HL-60 (cell line): Measurements from ENCODE around the gene ITPR3.

Experiments
- DNase-seq, 2 experiments: peaks; one replicate each; pipeline ENCODE4 v3.0.0-alpha.2; 2010 to 2020; ENCODE audit warnings: low read depth in 1 of 2, low spot score in 1 of 2
- H3K27ac ChIP-seq: fragments of 250-450 bp; sonication (Bioruptor Pico); replicated peaks from 2 replicates; pipeline ENCODE4 v1.5.1; 2020; ENCODE audit warnings: mild to moderate bottlenecking, moderate library complexity
- H3K27me3 ChIP-seq: fragments of 250-450 bp; sonication (Bioruptor Pico); 2 replicates; pipeline ENCODE4 v1.5.1; 2021; ENCODE audit warnings: mild to moderate bottlenecking, moderate library complexity; ENCODE audit not compliant: insufficient read depth, poor library complexity, severe bottlenecking
- H3K4me3 ChIP-seq: replicated peaks from 2 replicates; pipeline ENCODE4 v1.5.1; 2011; ENCODE audit warnings: mild to moderate bottlenecking, control low read depth, low read length; ENCODE audit not compliant: insufficient read depth
- CTCF ChIP-seq: IDR thresholded peaks from one replicate; pipeline ENCODE4 v1.5.1; 2011; ENCODE audit warnings: low read length, control low read depth, inconsistent platforms; ENCODE audit not compliant: insufficient read depth
- GABPA ChIP-seq: IDR thresholded peaks from 2 replicates; pipeline ENCODE4 v1.6.1; 2012; ENCODE audit warnings: low read depth
- POLR2AphosphoS5 ChIP-seq: IDR thresholded peaks from 2 replicates; pipeline ENCODE4 v1.6.1; 2012; ENCODE audit warnings: low read depth
- SPI1 ChIP-seq: IDR thresholded peaks from 2 replicates; pipeline ENCODE4 v1.6.1; 2012; ENCODE audit warnings: low read depth, mild to moderate bottlenecking, borderline replicate concordance
- TF ChIP-seq, protein P1 (sequence below): IDR thresholded peaks from 2 replicates; pipeline ENCODE4 v1.6.1; 2012; ENCODE audit warnings: low read depth; ENCODE audit not compliant: insufficient replicate concordance

ITPR3 gene

GRCh38 chr6:33590531-33591198 lies 30.5 kb upstream of the ITPR3 start:
- Histone ChIP-seq H3K27ac (no peak overlapping the region), H3K27me3 (peaks cover 7% of the 10 kb centered on the region), H3K4me3 (no peak overlapping the region)
- no peak for TF ChIP-seq CTCF
- DNase-seq: no peak

DNA sequence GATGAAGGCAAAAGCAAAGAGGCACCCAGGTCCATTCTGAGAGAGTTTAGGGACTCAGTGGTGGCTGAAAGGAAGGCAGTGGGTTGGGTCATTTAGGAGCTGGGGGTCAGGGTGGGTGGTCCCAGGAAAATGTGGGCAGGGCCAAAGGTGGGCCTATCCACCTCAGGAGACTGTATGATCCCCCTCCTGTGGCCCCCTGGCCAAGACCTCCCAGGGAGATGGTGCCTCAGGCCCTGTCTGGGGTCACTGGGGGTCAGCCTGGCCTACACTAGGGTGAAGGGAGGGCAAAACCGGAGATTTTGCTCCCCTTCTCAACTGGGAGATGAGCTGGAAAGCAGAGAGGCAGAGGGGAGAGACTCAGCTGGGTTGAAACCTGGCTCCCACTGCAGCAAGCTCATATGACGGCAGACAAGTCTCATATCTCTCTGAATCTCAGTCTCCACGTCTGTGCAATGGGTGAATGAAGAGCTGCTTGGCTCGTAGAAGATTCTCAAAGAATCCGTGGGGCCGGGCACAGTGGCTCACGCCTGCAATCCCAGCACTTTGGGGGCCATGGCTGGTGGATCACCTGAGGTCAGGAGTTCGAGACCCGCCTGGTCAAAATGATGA lies 29.6 kb upstream of the ITPR3 start:
- DNase-seq: no peak
- peaks cover 7% of the 10 kb centered on the region for H3K27me3 ChIP-seq
- no peak overlapping the region for H3K4me3 ChIP-seq
- TF ChIP-seq, protein P1, sequence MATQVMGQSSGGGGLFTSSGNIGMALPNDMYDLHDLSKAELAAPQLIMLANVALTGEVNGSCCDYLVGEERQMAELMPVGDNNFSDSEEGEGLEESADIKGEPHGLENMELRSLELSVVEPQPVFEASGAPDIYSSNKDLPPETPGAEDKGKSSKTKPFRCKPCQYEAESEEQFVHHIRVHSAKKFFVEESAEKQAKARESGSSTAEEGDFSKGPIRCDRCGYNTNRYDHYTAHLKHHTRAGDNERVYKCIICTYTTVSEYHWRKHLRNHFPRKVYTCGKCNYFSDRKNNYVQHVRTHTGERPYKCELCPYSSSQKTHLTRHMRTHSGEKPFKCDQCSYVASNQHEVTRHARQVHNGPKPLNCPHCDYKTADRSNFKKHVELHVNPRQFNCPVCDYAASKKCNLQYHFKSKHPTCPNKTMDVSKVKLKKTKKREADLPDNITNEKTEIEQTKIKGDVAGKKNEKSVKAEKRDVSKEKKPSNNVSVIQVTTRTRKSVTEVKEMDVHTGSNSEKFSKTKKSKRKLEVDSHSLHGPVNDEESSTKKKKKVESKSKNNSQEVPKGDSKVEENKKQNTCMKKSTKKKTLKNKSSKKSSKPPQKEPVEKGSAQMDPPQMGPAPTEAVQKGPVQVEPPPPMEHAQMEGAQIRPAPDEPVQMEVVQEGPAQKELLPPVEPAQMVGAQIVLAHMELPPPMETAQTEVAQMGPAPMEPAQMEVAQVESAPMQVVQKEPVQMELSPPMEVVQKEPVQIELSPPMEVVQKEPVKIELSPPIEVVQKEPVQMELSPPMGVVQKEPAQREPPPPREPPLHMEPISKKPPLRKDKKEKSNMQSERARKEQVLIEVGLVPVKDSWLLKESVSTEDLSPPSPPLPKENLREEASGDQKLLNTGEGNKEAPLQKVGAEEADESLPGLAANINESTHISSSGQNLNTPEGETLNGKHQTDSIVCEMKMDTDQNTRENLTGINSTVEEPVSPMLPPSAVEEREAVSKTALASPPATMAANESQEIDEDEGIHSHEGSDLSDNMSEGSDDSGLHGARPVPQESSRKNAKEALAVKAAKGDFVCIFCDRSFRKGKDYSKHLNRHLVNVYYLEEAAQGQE: no peak
- TF ChIP-seq POLR2AphosphoS5 (no peak), GABPA (no peak), SPI1 (no peak), CTCF (no peak)
- H3K27ac ChIP-seq: no peak overlapping the region

DNA sequence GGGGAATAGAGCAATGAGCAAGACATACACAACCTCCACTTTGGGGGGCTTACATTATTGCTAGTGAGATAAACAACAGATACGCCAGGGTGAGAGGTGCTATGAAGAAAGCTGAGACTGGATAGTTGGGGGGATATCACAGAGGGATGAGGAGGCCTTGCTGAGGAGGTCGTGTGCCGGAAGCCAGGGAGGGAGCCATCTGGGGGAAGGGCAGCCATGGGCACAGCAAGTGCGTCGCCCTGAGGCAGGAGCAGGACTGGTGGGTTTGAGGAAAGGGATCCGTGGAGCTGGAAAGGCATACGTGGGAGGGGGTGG lies 28.9 kb upstream of the ITPR3 start:
- Histone ChIP-seq H3K27ac (no peak overlapping the region), H3K27me3 (peaks cover 7% of the 10 kb centered on the region), H3K4me3 (no peak overlapping the region)
- TF ChIP-seq SPI1 (no peak), CTCF (no peak), POLR2AphosphoS5 (no peak), GABPA (no peak)
- TF ChIP-seq, protein P1: no peak
- no peak for DNase-seq
